ENCODE data around the gene LENEP. TPM values are rescaled to one million over a fixed set of nuclear protein-coding genes. Genes with fewer than 3 reads are reported as not detected.

The LENEP gene
- polyA plus RNA-seq, 2 donors, result 0.22 TPM; not detected in 1

- no peaks in the 10 kb centered on the region for H3K27me3 ChIP-seq (ENCODE audit: control insufficient read depth in 1 of 2, insufficient read depth in 2 of 2, low read length in 2 of 2)
- peak overlapping the region; percentile 89 to 95 for H3K4me3 ChIP-seq (ENCODE audit: low read depth in 1 of 2, low read length in 2 of 2)
- H3K36me3 ChIP-seq (ENCODE audit: control insufficient read depth in 2 of 2, insufficient read depth in 2 of 2, low read length in 1 of 2), result peaks cover 6 to 30% of the 10 kb centered on the region in 2 donors
- H3K4me1 ChIP-seq (ENCODE audit: control insufficient read depth in 2 of 2, insufficient read depth in 2 of 2, low read length in 1 of 2), result peaks cover 6 to 9% of the 10 kb centered on the region in 2 donors
- peak overlapping the region; percentile 3 to 26 for H3K27ac ChIP-seq (ENCODE audit: low read depth in 2 of 2, low read length in 1 of 2)
- 29 to 31% methylated on average over 10 of the region's 10 CpGs for WGBS, 2 donors
- H3K9me3 ChIP-seq (ENCODE audit: control insufficient read depth in 2 of 2, insufficient read depth in 1 of 2, low read depth in 1 of 2, low read length in 1 of 2), result no peaks in the 10 kb centered on the region
Measured at GRCh38 chr1:154960446-154961136, 32.8 kb upstream of the LENEP start.

GRCh38 chr1:154961207-154962155, 31.9 kb upstream of the LENEP start, which contains the start of gene PYGO2:
PYGO2 (minus strand) TSS chr1:154961782; CDS start chr1:154961576, 206 bp downstream.
- WGBS, 2 donors, result 0 to 1% methylated on average over 54 to 93 of the region's 93 CpGs
- H3K9me3 ChIP-seq (ENCODE audit: control insufficient read depth in 2 of 2, insufficient read depth in 1 of 2, low read depth in 1 of 2, low read length in 1 of 2), result no peaks in the 10 kb centered on the region
- H3K36me3 ChIP-seq (ENCODE audit: control insufficient read depth in 2 of 2, insufficient read depth in 2 of 2, low read length in 1 of 2), result peaks cover 13 to 38% of the 10 kb centered on the region in 2 donors
- H3K4me1 ChIP-seq (ENCODE audit: control insufficient read depth in 2 of 2, insufficient read depth in 2 of 2, low read length in 1 of 2), result peaks cover 6 to 9% of the 10 kb centered on the region in 2 donors
- no peaks in the 10 kb centered on the region for H3K27me3 ChIP-seq (ENCODE audit: control insufficient read depth in 1 of 2, insufficient read depth in 2 of 2, low read length in 2 of 2)
- H3K4me3 ChIP-seq (ENCODE audit: low read depth in 1 of 2, low read length in 2 of 2), result peak within 1 kb of the TSS; percentile 89 to 95
- peak within 1 kb of the TSS; percentile 95 to 99 for H3K27ac ChIP-seq (ENCODE audit: low read depth in 2 of 2, low read length in 1 of 2)

GRCh38 chr1:154962156-154962749, 31.1 kb upstream of the LENEP start:
- H3K27me3 ChIP-seq (ENCODE audit: control insufficient read depth in 1 of 2, insufficient read depth in 2 of 2, low read length in 2 of 2), result no peaks in the 10 kb centered on the region
- H3K4me3 ChIP-seq (ENCODE audit: low read depth in 1 of 2, low read length in 2 of 2), result peak overlapping the region; percentile 89 to 95
- peaks cover 13 to 39% of the 10 kb centered on the region in 2 donors for H3K36me3 ChIP-seq (ENCODE audit: control insufficient read depth in 2 of 2, insufficient read depth in 2 of 2, low read length in 1 of 2)
- peaks cover 3 to 6% of the 10 kb centered on the region in 2 donors for H3K4me1 ChIP-seq (ENCODE audit: control insufficient read depth in 2 of 2, insufficient read depth in 2 of 2, low read length in 1 of 2)
- 2 to 3% methylated on average over 21 to 25 of the region's 25 CpGs for WGBS, 2 donors
- no peaks in the 10 kb centered on the region for H3K9me3 ChIP-seq (ENCODE audit: control insufficient read depth in 2 of 2, insufficient read depth in 1 of 2, low read depth in 1 of 2, low read length in 1 of 2)
- H3K27ac ChIP-seq (ENCODE audit: low read depth in 2 of 2, low read length in 1 of 2), result peak overlapping the region; percentile 95 to 99

DNA sequence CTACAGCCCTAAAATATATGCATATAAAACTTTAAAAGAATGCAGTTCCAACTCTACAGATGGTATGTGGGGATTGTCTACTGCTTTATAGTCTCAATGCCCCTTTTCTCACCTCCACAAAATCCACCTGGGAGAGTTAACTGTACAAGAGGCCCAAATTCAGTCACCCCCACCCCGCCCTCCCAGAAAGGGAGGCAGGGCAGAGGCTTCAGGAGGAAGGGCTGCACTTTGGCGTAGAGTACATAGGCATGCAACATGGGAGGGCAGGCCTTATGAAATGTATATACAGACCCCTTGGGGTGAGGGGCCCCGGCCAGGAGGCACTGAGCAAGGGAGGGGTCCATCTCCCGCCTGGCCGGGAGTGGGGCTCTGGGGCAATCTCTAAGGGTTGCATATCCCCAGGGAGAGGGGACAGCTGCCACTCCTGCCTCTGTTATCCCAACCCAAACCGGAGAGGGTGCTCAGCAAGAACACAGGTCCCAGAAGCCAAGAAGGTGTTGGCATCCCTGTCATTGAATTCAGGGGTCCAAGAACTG, 30.5 kb upstream of the LENEP start:
- 51 to 63% methylated on average over 6 of the region's 6 CpGs for WGBS, 2 donors
- Histone ChIP-seq H3K27me3 (ENCODE audit: control insufficient read depth in 1 of 2, insufficient read depth in 2 of 2, low read length in 2 of 2) (no peaks in the 10 kb centered on the region), H3K36me3 (ENCODE audit: control insufficient read depth in 2 of 2, insufficient read depth in 2 of 2, low read length in 1 of 2) (peaks cover 19 to 43% of the 10 kb centered on the region in 2 donors), H3K4me3 (ENCODE audit: low read depth in 1 of 2, low read length in 2 of 2) (peak overlapping the region in 1 of 2 donors; percentile 95), H3K27ac (ENCODE audit: low read depth in 2 of 2, low read length in 1 of 2) (peak overlapping the region in 1 of 2 donors; percentile 61), H3K9me3 (ENCODE audit: control insufficient read depth in 2 of 2, insufficient read depth in 1 of 2, low read depth in 1 of 2, low read length in 1 of 2) (no peaks in the 10 kb centered on the region), H3K4me1 (ENCODE audit: control insufficient read depth in 2 of 2, insufficient read depth in 2 of 2, low read length in 1 of 2) (peaks cover 2 to 4% of the 10 kb centered on the region in 2 donors)

GRCh38 chr1:154963643-154964042, 29.7 kb upstream of the LENEP start:
- Histone ChIP-seq H3K9me3 (ENCODE audit: control insufficient read depth in 2 of 2, insufficient read depth in 1 of 2, low read depth in 1 of 2, low read length in 1 of 2) (no peaks in the 10 kb centered on the region), H3K27ac (ENCODE audit: low read depth in 2 of 2, low read length in 1 of 2) (peak overlapping the region in 1 of 2 donors; percentile 29), H3K4me1 (ENCODE audit: control insufficient read depth in 2 of 2, insufficient read depth in 2 of 2, low read length in 1 of 2) (peaks cover 2 to 4% of the 10 kb centered on the region in 2 donors), H3K36me3 (ENCODE audit: control insufficient read depth in 2 of 2, insufficient read depth in 2 of 2, low read length in 1 of 2) (peaks cover 22 to 48% of the 10 kb centered on the region in 2 donors), H3K4me3 (ENCODE audit: low read depth in 1 of 2, low read length in 2 of 2) (no peak overlapping the region), H3K27me3 (ENCODE audit: control insufficient read depth in 1 of 2, insufficient read depth in 2 of 2, low read length in 2 of 2) (no peaks in the 10 kb centered on the region)
- WGBS, 2 donors, result 77 to 79% methylated on average over 8 of the region's 8 CpGs

DNA sequence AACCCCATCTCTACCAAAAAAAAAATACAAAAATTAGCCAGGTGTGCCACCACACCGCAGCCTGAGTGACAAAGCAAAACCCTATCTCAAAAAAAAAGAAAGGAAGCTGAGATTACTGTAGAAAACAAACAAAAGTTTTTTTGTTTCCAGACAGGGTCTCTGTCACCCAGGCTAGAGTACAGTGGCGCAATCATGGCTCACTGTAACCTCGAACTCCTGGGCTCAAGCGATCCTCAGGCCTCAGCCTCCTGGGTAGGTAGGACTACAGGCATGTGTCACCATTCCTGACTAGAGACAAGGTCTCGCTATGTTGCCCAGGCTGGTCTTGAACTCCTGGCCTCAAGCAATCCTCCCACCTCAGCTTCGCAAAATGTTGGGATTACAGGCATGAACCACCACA, 29.0 kb upstream of the LENEP start:
- Histone ChIP-seq H3K36me3 (ENCODE audit: control insufficient read depth in 2 of 2, insufficient read depth in 2 of 2, low read length in 1 of 2) (peaks cover 21 to 42% of the 10 kb centered on the region in 2 donors), H3K27ac (ENCODE audit: low read depth in 2 of 2, low read length in 1 of 2) (no peak overlapping the region), H3K4me3 (ENCODE audit: low read depth in 1 of 2, low read length in 2 of 2) (no peak overlapping the region), H3K27me3 (ENCODE audit: control insufficient read depth in 1 of 2, insufficient read depth in 2 of 2, low read length in 2 of 2) (no peaks in the 10 kb centered on the region), H3K9me3 (ENCODE audit: control insufficient read depth in 2 of 2, insufficient read depth in 1 of 2, low read depth in 1 of 2, low read length in 1 of 2) (no peaks in the 10 kb centered on the region), H3K4me1 (ENCODE audit: control insufficient read depth in 2 of 2, insufficient read depth in 2 of 2, low read length in 1 of 2) (peaks cover 4 to 7% of the 10 kb centered on the region in 2 donors)
- 89 to 93% methylated on average over 6 of the region's 6 CpGs for WGBS, 2 donors

- no peak overlapping the region for H3K4me3 ChIP-seq (ENCODE audit: low read depth in 1 of 2, low read length in 2 of 2)
- WGBS, 2 donors, result 86 to 89% methylated on average over 7 of the region's 7 CpGs
- no peak overlapping the region for H3K27ac ChIP-seq (ENCODE audit: low read depth in 2 of 2, low read length in 1 of 2)
- H3K36me3 ChIP-seq (ENCODE audit: control insufficient read depth in 2 of 2, insufficient read depth in 2 of 2, low read length in 1 of 2), result peaks cover 20 to 38% of the 10 kb centered on the region in 2 donors
- peaks cover 18 to 22% of the 10 kb centered on the region in 2 donors for H3K4me1 ChIP-seq (ENCODE audit: control insufficient read depth in 2 of 2, insufficient read depth in 2 of 2, low read length in 1 of 2)
- H3K9me3 ChIP-seq (ENCODE audit: control insufficient read depth in 2 of 2, insufficient read depth in 1 of 2, low read depth in 1 of 2, low read length in 1 of 2), result no peaks in the 10 kb centered on the region
- H3K27me3 ChIP-seq (ENCODE audit: control insufficient read depth in 1 of 2, insufficient read depth in 2 of 2, low read length in 2 of 2), result no peaks in the 10 kb centered on the region
Measured at GRCh38 chr1:154966111-154966510, 27.3 kb upstream of the LENEP start.

DNA sequence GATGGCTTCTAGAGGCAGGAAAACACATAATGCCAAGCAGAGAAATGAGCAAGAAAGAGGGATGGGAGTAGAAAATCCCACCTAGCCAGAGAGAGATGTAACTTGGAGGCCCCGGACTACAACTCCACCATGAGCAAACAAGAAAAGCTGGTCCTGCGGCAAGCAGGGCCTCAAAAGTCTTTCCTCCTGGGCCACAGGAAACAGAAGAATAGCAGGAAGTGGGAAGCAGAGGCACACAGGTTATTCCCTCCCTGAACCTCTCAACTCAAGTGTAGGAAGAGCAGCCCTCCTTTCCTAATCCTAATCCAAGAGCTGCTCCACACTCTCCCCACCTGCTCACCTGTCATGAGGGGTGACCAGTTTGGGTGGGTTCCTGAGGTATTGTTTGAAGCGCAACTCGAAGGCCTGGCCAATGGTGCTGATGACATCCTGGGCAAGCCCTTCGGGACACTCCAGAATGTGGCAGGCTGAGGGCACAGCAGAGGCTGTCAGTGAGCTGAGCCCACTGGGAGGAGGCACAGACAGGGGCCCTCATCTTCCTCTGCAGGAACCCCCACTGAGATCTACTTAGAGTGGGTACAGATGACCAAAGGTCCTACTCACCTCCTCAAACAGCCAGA, 25.9 kb upstream of the LENEP start:
- 66 to 79% methylated on average over 5 of the region's 5 CpGs for WGBS, 2 donors
- H3K27ac ChIP-seq (ENCODE audit: low read depth in 2 of 2, low read length in 1 of 2), result peak overlapping the region; percentile 30 to 76
- peaks cover 20 to 38% of the 10 kb centered on the region in 2 donors for H3K36me3 ChIP-seq (ENCODE audit: control insufficient read depth in 2 of 2, insufficient read depth in 2 of 2, low read length in 1 of 2)
- no peaks in the 10 kb centered on the region for H3K27me3 ChIP-seq (ENCODE audit: control insufficient read depth in 1 of 2, insufficient read depth in 2 of 2, low read length in 2 of 2)
- peaks cover 19 to 28% of the 10 kb centered on the region in 2 donors for H3K4me1 ChIP-seq (ENCODE audit: control insufficient read depth in 2 of 2, insufficient read depth in 2 of 2, low read length in 1 of 2)
- H3K9me3 ChIP-seq (ENCODE audit: control insufficient read depth in 2 of 2, insufficient read depth in 1 of 2, low read depth in 1 of 2, low read length in 1 of 2), result no peaks in the 10 kb centered on the region
- H3K4me3 ChIP-seq (ENCODE audit: low read depth in 1 of 2, low read length in 2 of 2), result no peak overlapping the region

Data from esophagus (tissue), 2 donors.